Endothelial cell of umbilical vein (primary cell): ENCODE data around the gene ARL2BP. TPM values are rescaled to one million over a fixed set of nuclear protein-coding genes. Genes with fewer than 3 reads are reported as not detected.

Experiments
- BruUV-seq: library from RNA; stranded (reverse); fragments of 400-500 nt; replicated peaks from 2 replicates; lab custom pipeline; 2021; lab: Mats Ljungman, UMichigan
- CTCF ChIA-PET: fragments of 300-600, 350-600 bp; sonication (Branson Sonifier 250); formaldehyde crosslinking; loops from one replicate; lab custom pipeline; 2021; ENCODE audit warnings: antibody characterized with exemption, inconsistent platforms; lab: Charles Lee
- POLR2A ChIA-PET: fragments of 300-600, 350-600 bp; sonication (Branson Sonifier 250); formaldehyde crosslinking; loops from one replicate; lab custom pipeline; 2021; ENCODE audit warnings: antibody characterized with exemption, inconsistent platforms; lab: Charles Lee
- DNase-seq: peaks from one replicate; pipeline ENCODE4 v3.0.0-alpha.2; 2011; ENCODE audit warnings: low read depth, low spot score
- FAIRE-seq: peaks from 2 replicates; lab custom pipeline; 2011; peaks lifted over from hg19 to GRCh38; lab: Jason Lieb, UNC
- H2AFZ ChIP-seq: 2 replicates; pipeline ENCODE4 v1.6.0; 2012; ENCODE audit warnings: low read depth, low read length, control low read depth, inconsistent platforms
- H3K27ac ChIP-seq: 2 replicates; pipeline ENCODE4 v1.5.1; 2011; ENCODE audit warnings: low read depth, mild to moderate bottlenecking, control low read depth, low read length, moderate library complexity; ENCODE audit not compliant: insufficient read depth
- H3K27me3 ChIP-seq, 2 experiments: 2 replicates each; pipeline versions ENCODE4 v1.6.0 to v1.6.1; 2011; ENCODE audit warnings: low read length in 2 of 2, mixed read lengths in 1 of 2; ENCODE audit not compliant: control insufficient read depth in 2 of 2, insufficient read depth in 2 of 2
- H3K36me3 ChIP-seq, 2 experiments: 2 replicates in 1 of 2; 3 replicates in 1 of 2; pipeline ENCODE4 v1.5.1; 2011; ENCODE audit warnings: low read length in 2 of 2, mild to moderate bottlenecking in 1 of 2, moderate library complexity in 1 of 2; ENCODE audit not compliant: control insufficient read depth in 2 of 2, insufficient read depth in 2 of 2; ENCODE audit errors: extremely low read depth in 1 of 2
- H3K4me1 ChIP-seq: 3 replicates; pipeline ENCODE4 v1.5.1; 2011; ENCODE audit warnings: mild to moderate bottlenecking, low read length; ENCODE audit not compliant: control insufficient read depth, insufficient read depth; ENCODE audit errors: extremely low read depth
- H3K4me2 ChIP-seq: 2 replicates; pipeline ENCODE4 v1.6.1; 2011; ENCODE audit warnings: low read length, control low read depth, mixed read lengths; ENCODE audit not compliant: insufficient read depth
- H3K4me3 ChIP-seq, 3 experiments: fragments of 200-600 bp in 1 of 3; sonication (generic), shearing (Covaris generic) in 1 of 3; replicated peaks in 1 of 3; 2 replicates each; pipeline ENCODE4 v1.5.1; 2011 to 2016; ENCODE audit warnings: control low read depth in 3 of 3, low read length in 3 of 3, mild to moderate bottlenecking in 2 of 3, inconsistent platforms in 1 of 3, low read depth in 1 of 3, moderate library complexity in 1 of 3; ENCODE audit not compliant: insufficient read depth in 1 of 3
- H3K79me2 ChIP-seq: 2 replicates; pipeline ENCODE4 v1.6.0; 2012; ENCODE audit warnings: low read length, inconsistent platforms; ENCODE audit not compliant: control insufficient read depth, insufficient read depth
- H3K9ac ChIP-seq: replicated peaks from 2 replicates; pipeline ENCODE3; 2011; ENCODE audit warnings: low read length, control low read depth; ENCODE audit not compliant: insufficient read depth; ENCODE audit errors: extremely low read depth
- H3K9me1 ChIP-seq: replicated peaks from 3 replicates; pipeline ENCODE4 v1.6.0; 2011; ENCODE audit warnings: mild to moderate bottlenecking, low read length; ENCODE audit not compliant: control insufficient read depth, insufficient read depth; ENCODE audit errors: extremely low read depth
- H3K9me3 ChIP-seq: replicated peaks from 2 replicates; pipeline ENCODE4 v1.5.1; 2012; ENCODE audit warnings: low read length, inconsistent platforms; ENCODE audit not compliant: control insufficient read depth, insufficient read depth
- H4K20me1 ChIP-seq: replicated peaks from 2 replicates; pipeline ENCODE3; 2011; ENCODE audit warnings: mild to moderate bottlenecking, low read length; ENCODE audit not compliant: control insufficient read depth, insufficient read depth; ENCODE audit errors: extremely low read depth
- CTCF ChIP-seq, 2 donors: IDR thresholded peaks; 1 replicate in 1 of 2; 2 replicates in 1 of 2; pipeline ENCODE4 v1.5.1; 2011; ENCODE audit warnings: low read length in 2 of 2, mild to moderate bottlenecking in 2 of 2, moderate library complexity in 2 of 2, control low read depth in 1 of 2, inconsistent platforms in 1 of 2, low read depth in 1 of 2; ENCODE audit not compliant: insufficient read depth in 1 of 2; ENCODE audit errors: extremely low read depth in 1 of 2
- EZH2 ChIP-seq: IDR thresholded peaks from 2 replicates; pipeline ENCODE4 v1.6.1; 2012; ENCODE audit warnings: borderline replicate concordance, low read depth, mild to moderate bottlenecking, moderate library complexity, low read length, inconsistent platforms; ENCODE audit not compliant: severe bottlenecking
- FOS ChIP-seq: IDR thresholded peaks from 2 replicates; pipeline ENCODE4 v1.6.1; 2011; ENCODE audit warnings: mild to moderate bottlenecking, low read length, moderate library complexity, borderline replicate concordance; ENCODE audit not compliant: insufficient read depth
- GATA2 ChIP-seq: IDR thresholded peaks from 2 replicates; pipeline ENCODE4 v1.7.0; 2011; ENCODE audit warnings: low read depth, mild to moderate bottlenecking, moderate library complexity, mixed read lengths, low read length; ENCODE audit not compliant: insufficient read length, insufficient read depth
- JUN ChIP-seq: IDR thresholded peaks from 2 replicates; pipeline ENCODE4 v1.6.1; 2011; ENCODE audit warnings: borderline replicate concordance, low read depth; ENCODE audit not compliant: insufficient read length, insufficient read depth
- MAX ChIP-seq: IDR thresholded peaks from 2 replicates; pipeline ENCODE4 v1.6.1; 2011; ENCODE audit not compliant: insufficient read depth, insufficient read length
- MYC ChIP-seq: IDR thresholded peaks from one replicate; pipeline ENCODE4 v1.6.1; 2011; ENCODE audit warnings: mild to moderate bottlenecking, low read depth, low read length
- POLR2A ChIP-seq: IDR thresholded peaks from 2 replicates; pipeline ENCODE4 v1.6.1; 2012; ENCODE audit warnings: low read depth, mild to moderate bottlenecking, control low read depth, low read length
- POLR2AphosphoS5 ChIP-seq: IDR thresholded peaks from 2 replicates; pipeline ENCODE4 v1.6.1; 2012; ENCODE audit warnings: low read depth, mild to moderate bottlenecking, control low read depth, low read length, moderate library complexity; ENCODE audit not compliant: insufficient read depth
- dilution Hi-C: fragments of 300-500 bp; cut with MboI; formaldehyde crosslinking; loops from one replicate; pipeline ENCODE4 v1.15.0; 2019; ENCODE audit warnings: low sequenced_read_pairs; ENCODE audit not compliant: extremely low pct_ligation_motif_present
- intact Hi-C: fragments of 100-400 bp; cut with micrococcal nuclease; formaldehyde crosslinking; loops from one replicate; pipeline ENCODE4 v1.10.0; 2022
- polyA plus RNA-seq, 4 experiments: library from polyadenylated mRNA; depleted of rRNA in 3 of 4; stranded (reverse) in 3 of 4; unstranded in 1 of 4; fragments of >200 nt; gene quantifications; 2 replicates each; pipeline versions ENCODE4 v1.2.1 to v1.2.3, GENCODE V29; 2011 to 2012; ENCODE audit warnings: missing spikeins in 1 of 4
- total RNA-seq: library from RNA; stranded (reverse); gene quantifications from 2 replicates; pipeline ENCODE4 v1.2.3, GENCODE V29; 2021

ARL2BP gene
- total and polyA plus RNA-seq, 2 donors (not counting 3 experiments of a cell fraction or from before 2014, with no cell fraction given), result 80.4 to 111 TPM

- BruUV-seq, result no TSS peak
- FAIRE-seq, result peak; percentile 43
- DNase-seq, result peak; percentile 25
- Histone ChIP-seq H3K9me3 (no peaks in the 10 kb centered on the region), H3K36me3 (peaks cover 9% of the 10 kb centered on the region in 2 experiments), H3K9me1 (no peaks in the 10 kb centered on the region), H4K20me1 (no peaks in the 10 kb centered on the region), H3K27me3 (no peaks in the 10 kb centered on the region), H3K27ac (no peak overlapping the region), H3K4me3 (no peak overlapping the region), H3K79me2 (no peaks in the 10 kb centered on the region), H2AFZ (no peak overlapping the region), H3K9ac (no peak overlapping the region), H3K4me2 (no peak overlapping the region), H3K4me1 (peaks cover 17% of the 10 kb centered on the region)
- dilution Hi-C loops, result no loop called here
- POLR2A ChIA-PET, result no interaction called here
- intact Hi-C loops, result no loop called here
- TF ChIP-seq MAX, result no peak
- no peak for TF ChIP-seq CTCF (IDR thresholded peaks at IDR 0.05; ENCODE audit: extremely low read depth in 1 of 2, insufficient read depth in 1 of 2, low read depth in 1 of 2, low read length in 2 of 2)
- no peak for TF ChIP-seq GATA2
- no peak for TF ChIP-seq MYC
- TF ChIP-seq POLR2AphosphoS5, result no peak
- TF ChIP-seq JUN, result no peak
- TF ChIP-seq EZH2, result no peak
- no peak for TF ChIP-seq FOS
- TF ChIP-seq POLR2A, result no peak
- CTCF ChIA-PET, result interaction anchor here (1.2 kb wide), 1 partner anchor 34 kb away, joined by 4 read pairs; no protein-coding TSS in a partner anchor
These were observed 10.8 kb downstream of the ARL2BP start for GRCh38 chr16:57255686-57256415.
